Stomach (tissue), 9 donors: ENCODE measurements around the gene EGFR. TPM values are rescaled to one million over a fixed set of nuclear protein-coding genes. Genes with fewer than 3 reads are reported as not detected.

Source experiments
- DNase-seq, 2 donors: peaks; one replicate each; pipeline versions ENCODE4 v3.0.0 to v3.0.0-alpha.2; 2013 to 2019
- H3K27ac ChIP-seq, 5 donors: fragments of 200-600 bp in 4 of 5; sonication (generic) in 4 of 5; one replicate each; pipeline ENCODE4 v1.5.1; 2013 to 2019; ENCODE audit warnings: mild to moderate bottlenecking in 1 of 5, moderate library complexity in 1 of 5
- H3K27me3 ChIP-seq, 3 donors: fragments of 200-600 bp; sonication (generic); one replicate each; pipeline ENCODE4 v1.5.1; 2017 to 2019; ENCODE audit warnings: mixed run types in 1 of 3
- H3K36me3 ChIP-seq, 4 donors: fragments of 200-600 bp; sonication (generic); 1 replicate in 3 of 4; 2 replicates in 1 of 4; pipeline ENCODE4 v1.5.1; 2016 to 2019
- H3K4me1 ChIP-seq, 4 donors: fragments of 200-600 bp; sonication (generic); one replicate each; pipeline ENCODE4 v1.5.1; 2016 to 2019
- H3K4me3 ChIP-seq, 4 donors: fragments of 200-600 bp; sonication (generic) in 3 of 4; one replicate each; pipeline ENCODE4 v1.5.1; 2016 to 2019; ENCODE audit warnings: mild to moderate bottlenecking in 1 of 4
- H3K9me3 ChIP-seq, 4 donors: fragments of 200-600 bp; sonication (generic); one replicate each; pipeline ENCODE4 v1.5.1; 2016 to 2019
- CTCF ChIP-seq, 7 experiments: fragments of 450-650 bp in 4 of 7; fragments of 200-600 bp in 3 of 7; sonication (generic) in 3 of 7; IDR thresholded peaks; one replicate each; pipeline ENCODE4 v1.5.1; 2016 to 2019; ENCODE audit warnings: antibody characterized with exemption in 7 of 7, control low read depth in 2 of 7, mild to moderate bottlenecking in 1 of 7
- EP300 ChIP-seq: sonication (generic); formaldehyde crosslinking; IDR thresholded peaks from one replicate; pipeline ENCODE4 v1.6.1; 2017; ENCODE audit warnings: antibody characterized with exemption
- POLR2A ChIP-seq, 4 donors: fragments of 450-650 bp; IDR thresholded peaks; one replicate each; pipeline ENCODE4 v1.6.1; 2016; ENCODE audit warnings: antibody characterized with exemption in 4 of 4, control low read depth in 2 of 4, mild to moderate bottlenecking in 1 of 4, moderate library complexity in 1 of 4
- POLR2AphosphoS5 ChIP-seq, 3 donors: sonication (generic); formaldehyde crosslinking; IDR thresholded peaks; one replicate each; pipeline ENCODE4 v1.6.1; 2016; ENCODE audit warnings: antibody characterized with exemption in 3 of 3
- WGBS, 5 donors: extraction: QIAGEN DNeasy Blood & Tissue Kit in 3 of 5; methylation state at CpG; one replicate each; pipeline versions ENCODE4 v1.1.5 to v1.1.7; 2013 to 2018; 5-methylcytosine and 5-hydroxymethylcytosine counted together
- intact Hi-C: fragments of 100-400 bp; cut with DNase I; formaldehyde crosslinking; loops from one replicate; pipeline ENCODE4 v1.15.1; 2023; ENCODE audit warnings: low total_unique reads
- polyA plus RNA-seq, 3 donors: library from polyadenylated mRNA; stranded (reverse); fragments of 200-250 nt; gene quantifications; one replicate each; pipeline ENCODE4 v1.2.3, GENCODE V29; 2013
- total RNA-seq, 5 donors: library from RNA; depleted of rRNA; stranded (reverse); fragments of >200 nt; gene quantifications; one replicate each; pipeline versions ENCODE4 v1.1.0 to v1.2.3, GENCODE V29; 2014 to 2016
- donor health status: healthy with polysubstance abuse.
- donor health status: Bipolar disorder and iron deficiency.
- donor health status: healthy.

Gene EGFR
- total and polyA plus RNA-seq, 8 donors, result 3.4 to 43.4 (median 32.6) TPM

GRCh38 chr7:55100544-55101327, 81.9 kb downstream of the EGFR start:
- peak overlapping the region; percentile 54 to 80 (median 77) for H3K27ac ChIP-seq
- H3K4me1 ChIP-seq, result peaks cover 11 to 66% (median 38%) of the 10 kb centered on the region in 4 donors
- DNase-seq, result peak; percentile 74 to 83
- H3K9me3 ChIP-seq, result no peaks in the 10 kb centered on the region
- TF ChIP-seq POLR2A (IDR thresholded peaks at IDR 0.05), result no peak
- TF ChIP-seq CTCF (IDR thresholded peaks at IDR 0.05), result no peak
- TF ChIP-seq EP300, result no peak
- no peak for TF ChIP-seq POLR2AphosphoS5 (IDR thresholded peaks at IDR 0.05)
- intact Hi-C loops, result no loop called here
- WGBS, 5 donors, result 27 to 42% (median 35%) methylated on average over 14 to 21 of the region's 21 CpGs
- H3K27me3 ChIP-seq, result no peaks in the 10 kb centered on the region
- H3K36me3 ChIP-seq, result no peaks in the 10 kb centered on the region
- no peak overlapping the region for H3K4me3 ChIP-seq

GRCh38 chr7:55101359-55101758, 82.5 kb downstream of the EGFR start:
- no peaks in the 10 kb centered on the region for H3K36me3 ChIP-seq
- no peak for TF ChIP-seq CTCF (IDR thresholded peaks at IDR 0.05)
- no peak for TF ChIP-seq POLR2A (IDR thresholded peaks at IDR 0.05)
- TF ChIP-seq EP300, result no peak
- no peak for TF ChIP-seq POLR2AphosphoS5 (IDR thresholded peaks at IDR 0.05)
- intact Hi-C loops, result no loop called here
- WGBS, 5 donors, result 32 to 63% (median 45%) methylated on average over 9 of the region's 9 CpGs
- H3K4me3 ChIP-seq, result no peak overlapping the region
- H3K27me3 ChIP-seq, result no peaks in the 10 kb centered on the region
- peak in 1 of 2 donors; percentile 60 for DNase-seq
- no peaks in the 10 kb centered on the region for H3K9me3 ChIP-seq
- H3K4me1 ChIP-seq, result peaks cover 6 to 63% (median 37%) of the 10 kb centered on the region in 4 donors
- peak overlapping the region; percentile 54 to 80 (median 77) for H3K27ac ChIP-seq

GRCh38 chr7:55104123-55104522, 85.3 kb downstream of the EGFR start:
- Histone ChIP-seq H3K27me3 (no peaks in the 10 kb centered on the region), H3K27ac (no peak overlapping the region), H3K9me3 (no peaks in the 10 kb centered on the region), H3K36me3 (no peaks in the 10 kb centered on the region), H3K4me3 (no peak overlapping the region), H3K4me1 (peaks cover 13 to 77% (median 46%) of the 10 kb centered on the region in 4 donors)
- TF ChIP-seq CTCF (IDR thresholded peaks at IDR 0.05), result no peak
- TF ChIP-seq POLR2AphosphoS5 (IDR thresholded peaks at IDR 0.05), result no peak
- no peak for TF ChIP-seq POLR2A (IDR thresholded peaks at IDR 0.05)
- TF ChIP-seq EP300, result no peak
- intact Hi-C loops, result no loop called here
- 92 to 95% (median 95%) methylated on average over 12 of the region's 12 CpGs for WGBS, 5 donors
- DNase-seq, result no peak

- intact Hi-C loops, result no loop called here
- H3K27me3 ChIP-seq, result no peaks in the 10 kb centered on the region
These were observed 86.1 kb downstream of the EGFR start for GRCh38 chr7:55104712-55105433.

More at GRCh38 chr7:55104712-55105433, 86.1 kb downstream of the EGFR start:
- peaks cover 20 to 77% (median 48%) of the 10 kb centered on the region in 4 donors for H3K4me1 ChIP-seq
- 56 to 77% (median 69%) methylated on average over 3 of the region's 3 CpGs for WGBS, 5 donors
- H3K27ac ChIP-seq, result no peak overlapping the region
- no peak for TF ChIP-seq CTCF (IDR thresholded peaks at IDR 0.05)
- no peak for TF ChIP-seq EP300
- no peak for TF ChIP-seq POLR2A (IDR thresholded peaks at IDR 0.05)
- TF ChIP-seq POLR2AphosphoS5 (IDR thresholded peaks at IDR 0.05), result no peak
- DNase-seq, result no peak
- H3K4me3 ChIP-seq, result no peak overlapping the region
- no peaks in the 10 kb centered on the region for H3K9me3 ChIP-seq
- H3K36me3 ChIP-seq, result no peaks in the 10 kb centered on the region
